NT2/D1 (cell line): Measurements from ENCODE around the gene MCU.

Experiments
- DNase-seq: peaks from one replicate; pipeline ENCODE4 v3.0.0-alpha.2; 2011; ENCODE audit warnings: low read depth, low spot score
- H3K27me3 ChIP-seq: 2 replicates; pipeline ENCODE4 v1.6.0; 2011; ENCODE audit warnings: mild to moderate bottlenecking; ENCODE audit not compliant: insufficient read length, insufficient read depth
- H3K36me3 ChIP-seq: 2 replicates; pipeline ENCODE4 v1.6.1; 2011; ENCODE audit warnings: mild to moderate bottlenecking, low read length, mixed read lengths; ENCODE audit not compliant: insufficient read depth, insufficient read length
- H3K4me1 ChIP-seq: 2 replicates; pipeline ENCODE4 v1.5.1; 2011; ENCODE audit not compliant: insufficient read depth, insufficient read length
- H3K4me3 ChIP-seq: 2 replicates; pipeline ENCODE4 v1.5.1; 2011; ENCODE audit warnings: low read depth; ENCODE audit not compliant: insufficient read length
- H3K9ac ChIP-seq: 2 replicates; pipeline ENCODE4 v1.6.0; 2011; ENCODE audit warnings: low read depth; ENCODE audit not compliant: insufficient read length
- H3K9me3 ChIP-seq: 2 replicates; pipeline ENCODE4 v1.5.1; 2011; ENCODE audit warnings: mild to moderate bottlenecking, low read length; ENCODE audit not compliant: insufficient read depth
- SUZ12 ChIP-seq: IDR thresholded peaks from 2 replicates; pipeline ENCODE4 v1.6.1; 2011; ENCODE audit not compliant: insufficient read length, insufficient read depth; ENCODE audit errors: extremely low read depth
- YY1 ChIP-seq: IDR thresholded peaks from 2 replicates; pipeline ENCODE4 v1.6.1; 2011; ENCODE audit not compliant: insufficient read length, insufficient read depth
- ZNF274 ChIP-seq: IDR thresholded peaks from 2 replicates; pipeline ENCODE4 v1.6.1; 2011; ENCODE audit warnings: mild to moderate bottlenecking, low read depth, low read length

MCU gene

GRCh38 chr10:72654720-72655119, 37.2 kb upstream of the MCU start:
- Histone ChIP-seq H3K36me3 (no peaks in the 10 kb centered on the region), H3K4me1 (no peaks in the 10 kb centered on the region), H3K9me3 (no peaks in the 10 kb centered on the region), H3K27me3 (no peaks in the 10 kb centered on the region), H3K9ac (no peak overlapping the region), H3K4me3 (no peak overlapping the region)
- TF ChIP-seq ZNF274: no peak
- no peak for TF ChIP-seq YY1
- TF ChIP-seq SUZ12: no peak
- DNase-seq: no peak

GRCh38 chr10:72658696-72659400, 33.1 kb upstream of the MCU start:
- no peak overlapping the region for H3K9ac ChIP-seq
- no peak for TF ChIP-seq SUZ12
- no peak for TF ChIP-seq ZNF274
- TF ChIP-seq YY1: no peak
- DNase-seq: no peak
- H3K4me1 ChIP-seq: no peaks in the 10 kb centered on the region
- no peaks in the 10 kb centered on the region for H3K27me3 ChIP-seq
- H3K4me3 ChIP-seq: no peak overlapping the region
- H3K9me3 ChIP-seq: no peaks in the 10 kb centered on the region
- no peaks in the 10 kb centered on the region for H3K36me3 ChIP-seq

- TF ChIP-seq ZNF274 (no peak), YY1 (no peak), SUZ12 (no peak)
- H3K27me3 ChIP-seq: no peaks in the 10 kb centered on the region
- H3K36me3 ChIP-seq: no peaks in the 10 kb centered on the region
- H3K4me1 ChIP-seq: no peaks in the 10 kb centered on the region
- H3K9ac ChIP-seq: no peak overlapping the region
- DNase-seq: no peak
- H3K4me3 ChIP-seq: no peak overlapping the region
- no peaks in the 10 kb centered on the region for H3K9me3 ChIP-seq
These were observed 32.2 kb upstream of the MCU start for GRCh38 chr10:72659694-72660093.

- Histone ChIP-seq H3K36me3 (no peaks in the 10 kb centered on the region), H3K9me3 (no peaks in the 10 kb centered on the region), H3K27me3 (no peaks in the 10 kb centered on the region), H3K4me3 (no peak overlapping the region), H3K4me1 (no peaks in the 10 kb centered on the region), H3K9ac (no peak overlapping the region)
- no peak for DNase-seq
- TF ChIP-seq ZNF274 (no peak), YY1 (no peak), SUZ12 (no peak)
These were observed 31.7 kb upstream of the MCU start for GRCh38 chr10:72660220-72660619.

GRCh38 chr10:72661431-72661830, 30.5 kb upstream of the MCU start:
- H3K4me1 ChIP-seq: no peaks in the 10 kb centered on the region
- TF ChIP-seq SUZ12: no peak
- H3K27me3 ChIP-seq: no peaks in the 10 kb centered on the region
- H3K9ac ChIP-seq: no peak overlapping the region
- H3K4me3 ChIP-seq: no peak overlapping the region
- H3K36me3 ChIP-seq: no peaks in the 10 kb centered on the region
- no peaks in the 10 kb centered on the region for H3K9me3 ChIP-seq
- DNase-seq: no peak

- H3K9me3 ChIP-seq: no peaks in the 10 kb centered on the region
- no peak overlapping the region for H3K4me3 ChIP-seq
- no peak for DNase-seq
- no peaks in the 10 kb centered on the region for H3K4me1 ChIP-seq
- TF ChIP-seq ZNF274: no peak
- no peak for TF ChIP-seq SUZ12
- no peak for TF ChIP-seq YY1
- no peaks in the 10 kb centered on the region for H3K27me3 ChIP-seq
- no peaks in the 10 kb centered on the region for H3K36me3 ChIP-seq
- H3K9ac ChIP-seq: no peak overlapping the region
These were observed 28.0 kb upstream of the MCU start for GRCh38 chr10:72663971-72664370.

GRCh38 chr10:72665925-72666324, 26.0 kb upstream of the MCU start:
- DNase-seq: no peak
- Histone ChIP-seq H3K9ac (no peak overlapping the region), H3K9me3 (no peaks in the 10 kb centered on the region), H3K4me3 (no peak overlapping the region), H3K36me3 (no peaks in the 10 kb centered on the region), H3K27me3 (no peaks in the 10 kb centered on the region), H3K4me1 (no peaks in the 10 kb centered on the region)
- TF ChIP-seq YY1 (no peak), ZNF274 (no peak), SUZ12 (no peak)
